Endodermal cell (in vitro differentiated cells): Measurements from ENCODE around the gene NRL. TPM values are rescaled to one million over a fixed set of nuclear protein-coding genes. Genes with fewer than 3 reads are reported as not detected.

Experiments used
- DNase-seq: peaks from one replicate; pipeline ENCODE4 v3.0.0-alpha.2; 2017
- H3K27ac ChIP-seq: 2 replicates; pipeline ENCODE4 v1.5.1; 2013; ENCODE audit warnings: mild to moderate bottlenecking, low read depth, low read length, moderate library complexity
- H3K27me3 ChIP-seq: 2 replicates; pipeline ENCODE4 v1.6.1; 2013; ENCODE audit warnings: mild to moderate bottlenecking, low read length, moderate library complexity; ENCODE audit not compliant: insufficient read depth, control insufficient read depth, poor library complexity, severe bottlenecking
- H3K36me3 ChIP-seq: 2 replicates; pipeline ENCODE4 v1.7.0; 2013; ENCODE audit warnings: mild to moderate bottlenecking, low read length, moderate library complexity; ENCODE audit not compliant: control insufficient read depth, insufficient read depth
- H3K4me1 ChIP-seq: one replicate; pipeline ENCODE4 v1.7.0; 2013; ENCODE audit warnings: low read length; ENCODE audit not compliant: control insufficient read depth, insufficient read depth
- H3K4me3 ChIP-seq: 2 replicates; pipeline ENCODE4 v1.5.1; 2013; ENCODE audit warnings: mild to moderate bottlenecking, low read length, moderate library complexity
- H3K9ac ChIP-seq: 2 replicates; pipeline ENCODE4 v1.6.1; 2013; ENCODE audit warnings: mild to moderate bottlenecking, low read length, moderate library complexity; ENCODE audit not compliant: poor library complexity, severe bottlenecking; ENCODE audit errors: extremely low read depth
- H3K9me3 ChIP-seq: 2 replicates; pipeline ENCODE4 v1.6.1; 2013; ENCODE audit warnings: mild to moderate bottlenecking, low read length, moderate library complexity; ENCODE audit not compliant: control insufficient read depth
- H3K27ac Mint-ChIP-seq: 2 replicates; pipeline ENCODE4 v1.8.0; 2020; ENCODE audit warnings: mixed read lengths
- H3K27me3 Mint-ChIP-seq: 2 replicates; pipeline ENCODE4 v1.8.0; 2021; ENCODE audit warnings: mild to moderate bottlenecking, mixed read lengths; ENCODE audit not compliant: insufficient read depth
- H3K36me3 Mint-ChIP-seq: 2 replicates; pipeline ENCODE4 v1.8.0; 2020; ENCODE audit warnings: low read depth, mixed read lengths
- H3K4me1 Mint-ChIP-seq: 2 replicates; pipeline ENCODE4 v1.8.0; 2020; ENCODE audit warnings: mixed read lengths
- H3K4me3 Mint-ChIP-seq: 2 replicates; pipeline ENCODE4 v1.8.0; 2020; ENCODE audit warnings: mild to moderate bottlenecking, moderate library complexity, mixed read lengths
- H3K9me3 Mint-ChIP-seq: 2 replicates; pipeline ENCODE4 v1.8.0; 2020; ENCODE audit warnings: mild to moderate bottlenecking, mixed read lengths
- CTCF ChIP-seq: fragments of 200-600 bp; sonication (generic); conservative IDR thresholded peaks from 2 replicates; pipeline ENCODE4 v1.5.0; 2021; ENCODE audit warnings: antibody characterized with exemption, mild to moderate bottlenecking
- WGBS, 2 experiments: methylation state at CpG; one replicate each; pipeline versions ENCODE4 v1.1.5 to v1.1.7; 2013; ENCODE audit warnings: missing lambda C conversion rate in 2 of 2, mixed read lengths in 1 of 2; ENCODE audit not compliant: insufficient coverage in 1 of 2, insufficient read length in 1 of 2; 5-methylcytosine and 5-hydroxymethylcytosine counted together
- total RNA-seq, 2 donors: library from RNA; stranded (reverse); fragmentation: NEBNext Ultra II Directional in 1 of 2; extraction: Animal tissue kit (Norgen Biotek cat#: 25700) in 1 of 2; gene quantifications; 2 replicates in 1 of 2; 3 replicates in 1 of 2; pipeline ENCODE4 v1.2.1, GENCODE V29; 2021

The NRL gene
- total RNA-seq, 2 donors from 2014 or later: 1.9 TPM

- no peak for TF ChIP-seq CTCF
- Histone ChIP-seq H3K4me3 (no peak overlapping the region), H3K36me3 (peaks cover 8% of the 10 kb centered on the region), H3K4me1 (no peaks in the 10 kb centered on the region), H3K9ac (no peak overlapping the region), H3K27me3 (no peaks in the 10 kb centered on the region), H3K9me3 (peaks cover 24% of the 10 kb centered on the region), H3K27ac (no peak overlapping the region)
- no peak overlapping the region for H3K4me3 Mint-ChIP-seq
- no peak overlapping the region for H3K27ac Mint-ChIP-seq
- no peak for DNase-seq
- H3K4me1 Mint-ChIP-seq: no peaks in the 10 kb centered on the region
- H3K9me3 Mint-ChIP-seq: peaks cover 30% of the 10 kb centered on the region
- peaks cover 48% of the 10 kb centered on the region for H3K36me3 Mint-ChIP-seq
- 93 to 97% methylated on average over 11 to 13 of the region's 13 CpGs for WGBS, 2 experiments
- no peaks in the 10 kb centered on the region for H3K27me3 Mint-ChIP-seq
These were observed 11.3 kb downstream of the NRL start for GRCh38 chr14:24103451-24103850.

DNA sequence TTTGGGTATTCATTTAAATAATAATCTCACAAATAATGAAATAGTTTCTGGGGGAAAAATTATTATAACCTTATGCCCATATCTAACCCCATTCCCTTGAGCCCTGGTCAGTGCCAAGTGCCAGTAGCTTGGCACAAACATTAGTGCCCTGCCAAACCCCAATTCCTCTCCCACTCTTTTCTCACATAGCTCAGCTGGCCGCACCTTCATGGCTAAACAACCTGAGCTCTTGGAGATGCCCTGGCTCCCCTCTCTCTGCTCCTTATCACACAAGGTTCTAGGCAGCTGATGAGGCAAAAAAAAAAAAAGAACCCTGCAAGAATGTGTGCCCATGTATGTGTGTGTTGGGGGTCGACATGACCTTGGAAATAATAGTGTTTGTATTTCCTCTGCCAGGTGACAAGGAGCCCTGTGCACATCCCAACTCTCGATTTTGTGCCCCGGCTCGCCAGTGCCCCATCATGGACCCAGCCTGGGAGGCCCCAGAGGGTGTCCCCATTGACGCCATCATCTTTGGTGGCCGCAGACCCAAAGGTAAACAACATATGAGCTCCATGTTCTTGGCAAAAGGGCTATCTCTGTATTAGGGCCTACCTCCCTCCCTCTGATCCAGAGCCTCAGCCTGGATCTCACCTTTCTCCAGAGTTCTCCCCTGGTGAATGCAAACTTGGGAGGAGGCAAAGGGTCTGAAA lies 12.2 kb downstream of the NRL start:
- H3K27ac Mint-ChIP-seq: no peak overlapping the region
- H3K9me3 Mint-ChIP-seq: peaks cover 30% of the 10 kb centered on the region
- Histone ChIP-seq H3K4me3 (no peak overlapping the region), H3K9me3 (peaks cover 24% of the 10 kb centered on the region), H3K36me3 (peaks cover 8% of the 10 kb centered on the region), H3K9ac (no peak overlapping the region), H3K4me1 (no peaks in the 10 kb centered on the region), H3K27ac (no peak overlapping the region), H3K27me3 (no peaks in the 10 kb centered on the region)
- H3K4me1 Mint-ChIP-seq: no peaks in the 10 kb centered on the region
- no peaks in the 10 kb centered on the region for H3K27me3 Mint-ChIP-seq
- TF ChIP-seq CTCF: no peak
- WGBS, 2 experiments: 95 to 100% methylated on average over 1 to 7 of the region's 7 CpGs
- no peak overlapping the region for H3K4me3 Mint-ChIP-seq
- H3K36me3 Mint-ChIP-seq: peaks cover 48% of the 10 kb centered on the region
- no peak for DNase-seq

DNA sequence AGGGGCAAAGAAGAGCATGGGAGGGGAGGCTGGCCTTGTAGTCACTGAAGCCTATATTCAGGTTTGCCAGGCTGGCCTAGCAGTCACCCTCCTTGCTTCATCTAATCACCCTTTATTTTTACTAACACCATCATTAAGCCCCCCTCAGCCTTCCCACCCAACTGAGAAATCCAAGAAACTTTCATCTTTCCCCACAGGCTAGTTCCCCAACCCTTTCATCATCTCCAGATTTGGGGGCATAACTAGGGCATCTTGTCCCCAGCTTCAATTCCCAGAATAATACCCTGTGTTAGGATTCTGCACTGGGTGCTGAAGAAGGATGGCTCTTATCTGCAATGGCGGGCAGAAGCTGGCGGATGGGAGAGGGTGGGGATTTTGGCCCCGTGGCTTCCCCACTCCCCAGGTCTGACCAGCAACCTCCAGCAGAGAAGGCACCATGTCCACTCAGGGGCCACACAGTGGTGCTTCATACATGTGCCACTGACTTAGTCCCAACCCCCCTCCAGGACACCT lies 13.7 kb downstream of the NRL start:
- H3K4me1 Mint-ChIP-seq: no peaks in the 10 kb centered on the region
- no peaks in the 10 kb centered on the region for H3K27me3 ChIP-seq
- WGBS, 2 experiments: 98% methylated on average over 3 of the region's 3 CpGs; no CpG with 5 or more reads in 1 of the 2 experiments
- no peak for TF ChIP-seq CTCF
- H3K36me3 ChIP-seq: peaks cover 8% of the 10 kb centered on the region
- no peak overlapping the region for H3K27ac ChIP-seq
- H3K27ac Mint-ChIP-seq: no peak overlapping the region
- H3K4me3 Mint-ChIP-seq: no peak overlapping the region
- H3K4me1 ChIP-seq: no peaks in the 10 kb centered on the region
- peaks cover 54% of the 10 kb centered on the region for H3K36me3 Mint-ChIP-seq
- DNase-seq: no peak
- H3K4me3 ChIP-seq: no peak overlapping the region
- no peak overlapping the region for H3K9ac ChIP-seq
- H3K9me3 ChIP-seq: peaks cover 24% of the 10 kb centered on the region
- no peaks in the 10 kb centered on the region for H3K27me3 Mint-ChIP-seq
- peaks cover 29% of the 10 kb centered on the region for H3K9me3 Mint-ChIP-seq
